Stimulated activated CD4-positive, alpha-beta T cell treated with anti-CD3 and anti-CD28 coated beads, Interleukin-2, amount 100 ng/mL, for 48 hours (primary cell): ENCODE measurements around the gene ANKRD2.
"Not testable (repeated sequence)": the region's sequence is repeated elsewhere in the genome, so short reads cannot be mapped to it uniquely, and the experiment has no call there.

Experiments used
- DNase-seq, 2 donors: peaks; one replicate each; pipeline ENCODE4 v3.0.0-alpha.2; 2020

The ANKRD2 gene

GRCh38 chr10:97574374-97575126 lies 2.0 kb downstream of the ANKRD2 start:
- no peak for DNase-seq

DNA sequence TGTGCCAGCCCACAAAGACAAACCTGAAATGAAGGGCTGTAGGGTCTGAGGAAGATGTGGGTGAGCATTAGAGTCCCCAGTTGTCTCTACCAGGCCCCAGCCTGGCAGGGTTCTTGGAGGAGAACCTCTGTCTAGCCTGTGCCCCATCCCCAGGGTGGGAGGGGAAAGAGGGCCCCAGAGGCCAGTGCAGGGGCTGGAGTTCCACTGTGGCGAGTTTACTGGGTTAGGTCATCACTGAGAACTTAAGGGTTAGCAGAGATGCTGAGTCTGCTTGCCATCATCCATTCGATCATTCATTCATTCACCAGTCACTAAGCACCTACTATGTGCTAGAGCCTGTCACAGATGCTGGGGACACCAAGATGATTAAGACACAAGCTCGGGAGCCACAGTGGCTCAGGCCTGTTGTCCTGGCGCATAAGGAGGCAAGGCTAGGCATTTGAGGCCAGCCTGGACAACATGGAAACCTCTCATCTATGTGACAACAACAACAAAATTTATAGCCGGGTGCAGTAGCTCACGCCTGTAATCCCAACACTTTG lies 2.6 kb downstream of the ANKRD2 start:
- no peak for DNase-seq

DNA sequence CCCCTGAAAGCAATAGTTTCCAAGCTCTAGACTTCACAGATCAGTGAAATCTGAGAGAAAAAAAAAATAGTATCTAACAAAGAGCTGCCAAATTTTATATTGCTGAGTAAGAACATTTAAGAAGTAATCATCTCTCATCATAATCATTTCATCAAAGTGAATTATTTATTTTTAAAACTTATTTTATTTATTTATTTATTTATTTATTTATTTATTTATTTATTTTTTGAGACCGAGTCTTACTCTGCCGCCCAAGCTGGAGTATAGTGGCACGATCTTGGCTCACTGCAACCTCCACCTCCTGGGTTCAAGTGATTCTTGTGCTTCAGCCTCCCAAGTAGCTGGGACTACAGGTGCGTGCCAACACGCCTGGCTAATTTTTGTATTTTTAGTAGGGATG lies 3.9 kb downstream of the ANKRD2 start:
- not testable (repeated sequence) for DNase-seq

DNA sequence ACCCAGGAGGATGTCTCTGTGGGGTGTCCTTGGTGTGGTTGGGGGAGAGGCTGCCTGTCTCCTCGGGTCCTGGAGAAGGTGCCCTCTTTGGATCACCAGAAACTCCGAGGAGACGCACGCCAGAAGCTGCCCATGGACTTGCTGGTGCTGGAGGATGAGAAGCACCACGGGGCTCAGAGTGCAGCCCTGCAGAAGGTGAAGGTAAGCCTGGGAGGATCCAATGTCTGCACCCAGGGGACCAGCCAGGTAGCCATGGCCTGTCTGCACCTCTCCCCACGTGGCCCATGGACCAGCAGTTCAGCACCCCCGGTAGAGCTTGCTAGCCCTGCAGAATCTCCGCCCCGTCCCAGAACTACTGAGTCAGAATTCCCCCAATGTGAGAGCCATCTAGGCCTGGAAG lies 5.1 kb downstream of the ANKRD2 start:
- no peak for DNase-seq

DNA sequence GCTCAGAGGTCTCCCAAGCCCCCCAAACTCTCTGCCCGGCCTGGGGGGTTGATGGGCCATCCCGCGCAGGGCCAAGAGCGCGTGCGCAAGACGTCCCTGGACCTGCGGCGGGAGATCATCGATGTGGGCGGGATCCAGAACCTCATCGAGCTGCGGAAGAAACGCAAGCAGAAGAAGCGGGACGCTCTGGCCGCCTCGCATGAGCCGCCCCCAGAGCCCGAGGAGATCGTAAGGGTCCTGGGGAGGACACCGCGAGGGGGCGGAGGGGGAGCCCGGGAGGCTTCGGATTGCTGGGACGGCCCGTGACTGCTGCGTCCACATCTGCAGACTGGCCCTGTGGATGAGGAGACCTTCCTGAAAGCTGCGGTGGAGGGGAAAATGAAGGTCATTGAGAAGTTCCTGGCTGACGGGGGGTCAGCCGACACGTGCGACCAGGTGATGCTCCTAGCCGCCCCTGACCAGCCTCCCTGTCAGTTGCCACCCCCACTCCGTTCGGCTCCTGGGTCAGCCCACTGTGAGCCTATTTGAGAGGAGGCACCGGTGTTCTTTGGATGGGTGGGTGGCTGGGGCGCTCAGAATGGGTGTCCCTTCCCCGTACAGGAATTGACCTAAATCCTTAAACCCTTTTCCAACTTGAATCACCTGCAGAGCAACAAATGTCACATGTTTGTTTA lies 5.7 kb downstream of the ANKRD2 start:
- no peak for DNase-seq

DNA sequence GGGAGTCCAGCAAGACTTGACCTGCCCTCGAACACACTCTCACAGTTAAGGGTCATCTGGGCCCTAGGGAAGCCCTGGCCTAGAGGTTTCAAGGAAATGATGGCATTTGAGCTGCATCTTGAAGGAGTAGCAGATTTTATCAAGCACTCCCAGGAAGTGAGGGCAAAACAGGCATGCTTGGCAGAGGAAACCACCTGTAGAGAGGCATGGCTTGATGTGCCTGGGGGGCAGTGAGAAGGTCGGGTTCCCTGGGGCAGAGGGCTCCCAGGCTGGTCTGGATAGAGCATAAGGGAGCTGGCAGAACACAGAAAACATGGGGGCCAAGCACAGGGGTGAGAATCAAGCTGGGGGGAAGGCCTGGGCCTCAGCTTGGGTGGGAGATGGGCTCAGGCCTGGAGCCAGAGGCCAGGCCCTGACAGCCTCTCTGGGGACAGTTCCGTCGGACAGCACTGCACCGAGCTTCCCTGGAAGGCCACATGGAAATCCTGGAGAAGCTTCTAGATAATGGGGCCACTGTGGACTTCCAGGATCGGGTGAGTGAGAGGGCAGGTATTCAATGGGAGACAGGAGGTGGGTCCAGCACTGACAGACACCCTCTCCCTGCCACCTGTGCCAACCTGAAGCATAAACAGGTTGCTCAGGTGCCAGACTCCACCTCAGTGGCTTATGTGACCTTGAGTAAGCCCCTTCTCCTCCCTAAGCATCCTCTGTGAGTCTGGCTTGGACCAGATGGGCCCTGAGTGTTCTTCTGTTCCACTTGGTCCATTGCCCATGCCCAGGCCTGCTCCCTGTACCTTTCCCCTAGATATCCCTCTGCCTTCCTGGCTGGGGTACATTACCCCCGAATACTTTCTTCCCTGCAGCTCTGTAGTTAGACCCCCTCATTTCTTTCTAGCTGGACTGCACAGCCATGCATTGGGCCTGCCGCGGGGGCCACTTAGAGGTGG lies 8.1 kb downstream of the ANKRD2 start:
- DNase-seq: no peak

DNA sequence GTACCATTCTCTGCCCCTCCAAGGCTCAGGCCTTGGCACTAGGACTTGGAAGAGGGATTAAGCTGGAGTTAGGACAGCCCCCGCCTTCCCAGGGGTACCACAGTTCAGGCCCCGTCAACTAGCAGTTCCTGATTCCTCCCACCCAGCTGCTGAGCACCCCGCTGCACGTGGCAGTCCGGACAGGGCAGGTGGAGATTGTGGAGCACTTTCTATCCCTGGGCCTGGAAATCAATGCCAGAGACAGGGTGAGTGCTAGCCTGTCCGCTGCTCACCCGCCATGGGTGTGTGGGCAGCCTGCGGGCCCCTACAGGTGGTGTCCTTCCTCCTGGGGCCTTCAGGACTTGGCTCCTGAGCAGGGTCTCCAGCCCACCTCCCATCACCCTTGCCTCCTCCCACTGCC lies 9.6 kb downstream of the ANKRD2 start:
- DNase-seq: no peak

GRCh38 chr10:97583476-97583875 lies 10.9 kb downstream of the ANKRD2 start:
- no peak for DNase-seq

- no peak for DNase-seq
Observed at GRCh38 chr10:97584060-97584797, 11.7 kb downstream of the ANKRD2 start, which contains the start of gene HOGA1. TSS of gene HOGA1 (plus strand) at chr10:97584389. CDS start at chr10:97584704, 315 bp downstream.

GRCh38 chr10:97584798-97585438 lies 12.3 kb downstream of the ANKRD2 start:
- no peak for DNase-seq

DNA sequence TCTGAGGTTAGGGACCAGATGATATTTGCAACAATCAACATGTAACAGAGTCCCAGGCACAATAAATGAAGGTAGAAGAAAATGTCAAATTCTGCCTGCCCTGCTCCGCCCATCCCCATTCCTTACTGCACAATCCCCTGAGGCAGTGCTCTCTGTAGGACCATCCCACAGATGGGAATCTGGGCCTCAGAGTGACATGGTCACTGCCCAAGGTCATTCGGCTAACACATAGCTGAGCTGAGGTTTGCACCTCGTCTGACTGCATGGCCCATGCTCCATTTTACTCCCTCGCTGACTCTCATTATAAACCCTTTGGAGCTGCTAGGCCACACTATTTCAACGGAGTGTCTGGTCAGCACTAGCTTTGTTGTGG lies 12.8 kb downstream of the ANKRD2 start:
- DNase-seq: no peak

- DNase-seq: no peak
Observed at GRCh38 chr10:97587183-97587582, 14.6 kb downstream of the ANKRD2 start.

GRCh38 chr10:97589479-97589878 lies 16.9 kb downstream of the ANKRD2 start, which contains the start of gene C10orf62:
TSS of gene C10orf62 (plus strand) at chr10:97589721. CDS start at chr10:97589898, 177 bp downstream.
- DNase-seq: no peak

DNA sequence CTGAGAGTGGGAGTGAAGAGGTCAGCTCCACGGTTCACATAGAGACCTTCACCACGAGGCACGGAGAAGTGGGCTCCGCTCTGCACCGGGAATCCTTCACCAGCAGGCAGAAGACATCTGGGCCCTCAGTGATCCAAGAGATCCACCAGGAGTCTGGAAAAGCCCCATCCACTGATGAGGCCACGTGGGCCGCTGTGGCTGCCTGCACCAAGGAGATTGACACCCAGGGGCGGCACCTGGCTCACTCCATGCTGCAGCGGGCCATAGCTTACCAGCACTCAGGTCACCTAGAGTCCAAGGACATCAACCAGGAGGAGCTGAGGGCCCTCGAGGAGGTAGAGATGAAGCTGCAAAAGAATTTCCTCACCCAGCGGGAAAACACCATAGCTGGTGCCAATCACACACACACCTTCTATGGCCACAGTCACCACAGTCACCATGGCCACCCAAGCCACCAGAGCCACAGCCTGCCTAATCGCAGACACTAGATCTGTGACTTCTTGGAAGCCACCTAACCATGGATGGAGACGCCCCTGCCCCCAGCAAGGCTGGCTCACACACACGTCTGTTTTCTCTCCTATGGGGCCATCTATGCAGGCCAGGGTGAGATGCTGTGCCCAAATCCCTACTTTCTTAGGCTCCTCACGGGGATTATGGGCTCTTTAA lies 17.6 kb downstream of the ANKRD2 start:
- no peak for DNase-seq

GRCh38 chr10:97590748-97591495 lies 18.3 kb downstream of the ANKRD2 start:
- no peak for DNase-seq

- DNase-seq: no peak
Observed at GRCh38 chr10:97593421-97593820, 20.8 kb downstream of the ANKRD2 start.

DNA sequence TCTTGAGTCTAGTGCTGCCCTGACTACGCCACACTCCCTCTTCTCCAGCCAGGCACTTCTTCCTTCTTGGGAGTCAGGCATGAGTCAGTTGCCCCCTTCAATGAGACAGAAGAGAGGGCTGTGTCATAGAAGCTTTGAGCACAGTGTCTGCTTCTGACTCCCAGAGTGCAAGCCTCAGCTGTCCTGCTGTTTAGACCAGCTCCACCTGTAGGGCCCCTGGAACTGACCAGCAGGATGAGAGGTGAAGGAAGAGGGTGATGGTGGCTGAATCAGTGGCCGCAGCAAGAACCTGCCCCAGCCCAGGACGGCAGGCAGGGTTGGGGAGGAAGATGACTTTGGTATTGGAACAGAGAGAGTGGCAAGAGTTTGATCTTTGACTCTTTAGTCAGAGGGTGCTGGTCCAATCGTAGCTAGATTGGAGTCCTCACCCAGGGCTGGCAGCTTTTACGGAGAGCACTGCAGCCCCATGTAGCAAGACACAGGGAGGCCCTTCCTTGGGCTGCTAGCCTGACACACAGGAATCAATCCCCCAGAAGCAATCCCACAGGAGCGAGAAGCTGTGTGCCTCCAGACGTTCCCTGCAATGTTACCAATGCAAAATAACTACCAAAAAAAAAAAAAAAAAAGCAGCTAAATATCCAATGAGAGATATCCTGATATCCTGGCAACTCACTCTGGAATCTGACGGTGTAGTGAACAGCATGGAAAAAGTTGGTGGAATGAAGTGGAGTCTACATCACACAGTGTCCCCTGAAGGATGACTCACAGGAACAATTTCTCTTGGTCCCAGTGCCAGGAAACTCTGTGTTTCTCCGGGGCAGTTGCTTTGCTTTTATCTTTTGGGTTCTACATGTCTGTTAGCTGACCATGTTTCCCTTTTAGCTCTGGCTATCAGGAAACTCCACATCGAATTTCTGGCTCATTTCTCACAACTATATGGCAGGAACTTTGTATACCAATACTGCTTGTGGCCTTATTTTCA lies 23.8 kb downstream of the ANKRD2 start:
- DNase-seq: no peak

- DNase-seq: no peak
Observed at GRCh38 chr10:97597778-97598177, 25.2 kb downstream of the ANKRD2 start.
